ENCODE data around the gene GULP1. TPM values are rescaled to one million over a fixed set of nuclear protein-coding genes. Genes with fewer than 3 reads are reported as not detected.

Gene GULP1
- total RNA-seq, 1 experiment from 2014 or later = 163 TPM

GRCh38 chr2:188318161-188318749, 26.6 kb downstream of the GULP1 start:
- in situ Hi-C loops (cut with HindIII; ENCODE audit: low sequenced_read_pairs) = no loop called here
- DNase-seq (ENCODE audit: low spot score) = no peak

GRCh38 chr2:188319838-188320237, 28.2 kb downstream of the GULP1 start:
- DNase-seq (ENCODE audit: low spot score) = no peak
- in situ Hi-C loops (cut with HindIII; ENCODE audit: low sequenced_read_pairs) = no loop called here

- in situ Hi-C loops (cut with HindIII; ENCODE audit: low sequenced_read_pairs) = no loop called here
- DNase-seq (ENCODE audit: low spot score) = no peak
Measured at GRCh38 chr2:188320861-188321260, 29.2 kb downstream of the GULP1 start.

- in situ Hi-C loops (cut with HindIII; ENCODE audit: low sequenced_read_pairs) = no loop called here
- no peak for DNase-seq (ENCODE audit: low spot score)
Measured at GRCh38 chr2:188322569-188323551, 31.2 kb downstream of the GULP1 start.

- in situ Hi-C loops (cut with HindIII; ENCODE audit: low sequenced_read_pairs) = no loop called here
- DNase-seq (ENCODE audit: low spot score) = no peak
Measured at GRCh38 chr2:188324067-188324466, 32.4 kb downstream of the GULP1 start.

GRCh38 chr2:188326290-188326668, 34.6 kb downstream of the GULP1 start:
- in situ Hi-C loops (cut with HindIII; ENCODE audit: low sequenced_read_pairs) = no loop called here

GRCh38 chr2:188326669-188327301, 35.1 kb downstream of the GULP1 start:
- DNase-seq (ENCODE audit: low spot score) = no peak
- in situ Hi-C loops (cut with HindIII; ENCODE audit: low sequenced_read_pairs) = no loop called here

More at GRCh38 chr2:188326290-188326668, 34.6 kb downstream of the GULP1 start:
- DNase-seq (ENCODE audit: low spot score) = no peak

- no peak for DNase-seq (ENCODE audit: low spot score)
- in situ Hi-C loops (cut with HindIII; ENCODE audit: low sequenced_read_pairs) = no loop called here
Measured at GRCh38 chr2:188327518-188328213, 36.0 kb downstream of the GULP1 start.

GRCh38 chr2:188328419-188328818, 36.7 kb downstream of the GULP1 start:
- no peak for DNase-seq (ENCODE audit: low spot score)
- in situ Hi-C loops (cut with HindIII; ENCODE audit: low sequenced_read_pairs) = no loop called here

GRCh38 chr2:188330316-188331053, 38.8 kb downstream of the GULP1 start:
- in situ Hi-C loops (cut with HindIII; ENCODE audit: low sequenced_read_pairs) = no loop called here
- DNase-seq (ENCODE audit: low spot score) = no peak

- DNase-seq (ENCODE audit: low spot score) = no peak
- in situ Hi-C loops (cut with HindIII; ENCODE audit: low sequenced_read_pairs) = no loop called here
Measured at GRCh38 chr2:188332619-188333018, 40.9 kb downstream of the GULP1 start.

GRCh38 chr2:188333751-188334524, 42.3 kb downstream of the GULP1 start:
- in situ Hi-C loops (cut with HindIII; ENCODE audit: low sequenced_read_pairs) = no loop called here
- no peak for DNase-seq (ENCODE audit: low spot score)

GRCh38 chr2:188338463-188338862, 46.8 kb downstream of the GULP1 start:
- DNase-seq (ENCODE audit: low spot score) = no peak
- in situ Hi-C loops (cut with HindIII; ENCODE audit: low sequenced_read_pairs) = no loop called here

- in situ Hi-C loops (cut with HindIII; ENCODE audit: low sequenced_read_pairs) = no loop called here
- no peak for DNase-seq (ENCODE audit: low spot score)
Measured at GRCh38 chr2:188340257-188340656, 48.6 kb downstream of the GULP1 start.

GRCh38 chr2:188345020-188345419, 53.3 kb downstream of the GULP1 start:
- no peak for DNase-seq (ENCODE audit: low spot score)
- in situ Hi-C loops (cut with HindIII; ENCODE audit: low sequenced_read_pairs) = no loop called here

GRCh38 chr2:188345426-188345825, 53.8 kb downstream of the GULP1 start:
- no peak for DNase-seq (ENCODE audit: low spot score)
- in situ Hi-C loops (cut with HindIII; ENCODE audit: low sequenced_read_pairs) = no loop called here

GRCh38 chr2:188345831-188346458, 54.3 kb downstream of the GULP1 start:
- in situ Hi-C loops (cut with HindIII; ENCODE audit: low sequenced_read_pairs) = no loop called here
- no peak for DNase-seq (ENCODE audit: low spot score)

- in situ Hi-C loops (cut with HindIII; ENCODE audit: low sequenced_read_pairs) = no loop called here
- no peak for DNase-seq (ENCODE audit: low spot score)
Measured at GRCh38 chr2:188349019-188349418, 57.3 kb downstream of the GULP1 start.
